ENCODE data around the gene AGBL4.

GRCh38 chr1:48687282-48688045 is 1336.3 kb downstream of the AGBL4 start:
- TF ChIP-seq CTCF (conservative IDR thresholded peaks at IDR 0.05; ENCODE audit: low read depth, low read length) (no peak), CEBPB (IDR thresholded peaks at IDR 0.05; ENCODE audit: low read depth, low read length) (no peak), MXI1 (IDR thresholded peaks at IDR 0.05; ENCODE audit: borderline replicate concordance, low read depth, low read length) (no peak), RAD21 (IDR thresholded peaks at IDR 0.05; ENCODE audit: low read length) (no peak), BHLHE40 (IDR thresholded peaks at IDR 0.05; ENCODE audit: low read depth, low read length) (no peak), RFX5 (IDR thresholded peaks at IDR 0.05; ENCODE audit: low read depth, low read length) (no peak), CHD1 (IDR thresholded peaks at IDR 0.05; ENCODE audit: low read depth, low read length) (no peak), POLR2A (IDR thresholded peaks at IDR 0.05; ENCODE audit: low read depth, low read length) (no peak)
